Osteoblast (primary cell): ENCODE data around the gene CD300E. TPM values are rescaled to one million over a fixed set of nuclear protein-coding genes. Genes with fewer than 3 reads are reported as not detected.

Experiments
- DNase-seq: peaks from one replicate; pipeline ENCODE4 v3.0.0; 2011; ENCODE audit warnings: low spot score, mixed read lengths; ENCODE audit not compliant: insufficient read length; ENCODE audit errors: missing footprints
- H2AFZ ChIP-seq: 2 replicates; pipeline ENCODE4 v1.6.0; 2011; ENCODE audit warnings: mild to moderate bottlenecking, low read length
- H3K27ac ChIP-seq: 2 replicates; pipeline ENCODE4 v1.5.1; 2011; ENCODE audit warnings: mild to moderate bottlenecking, low read depth, low read length, moderate library complexity
- H3K27me3 ChIP-seq: 2 replicates; pipeline ENCODE4 v1.6.0; 2012; ENCODE audit warnings: mild to moderate bottlenecking, control low read depth, inconsistent platforms, low read length, moderate library complexity; ENCODE audit not compliant: insufficient read depth
- H3K36me3 ChIP-seq: 2 replicates; pipeline ENCODE4 v1.5.1; 2011; ENCODE audit warnings: mild to moderate bottlenecking, low read length, control low read depth, moderate library complexity; ENCODE audit not compliant: insufficient read depth
- H3K4me1 ChIP-seq: 2 replicates; pipeline ENCODE4 v1.5.1; 2011; ENCODE audit warnings: mild to moderate bottlenecking, low read length, control low read depth, moderate library complexity; ENCODE audit not compliant: insufficient read depth
- H3K4me2 ChIP-seq: 2 replicates; pipeline ENCODE4 v1.6.0; 2011; ENCODE audit warnings: mild to moderate bottlenecking, low read length; ENCODE audit not compliant: insufficient read depth
- H3K4me3 ChIP-seq: fragments of 200-600 bp; sonication (generic); 3 replicates; pipeline ENCODE4 v1.5.1; 2012; ENCODE audit warnings: mild to moderate bottlenecking, low read length, inconsistent platforms; ENCODE audit not compliant: insufficient read depth
- H3K79me2 ChIP-seq: 2 replicates; pipeline ENCODE4 v1.6.0; 2012; ENCODE audit warnings: mild to moderate bottlenecking, low read length, control low read depth, inconsistent platforms; ENCODE audit not compliant: insufficient read depth
- H3K9me3 ChIP-seq: 2 replicates; pipeline ENCODE4 v1.5.1; 2011; ENCODE audit warnings: low read depth, low read length, control low read depth
- H4K20me1 ChIP-seq: 2 replicates; pipeline ENCODE4 v1.6.0; 2012; ENCODE audit warnings: mild to moderate bottlenecking, low read length, control low read depth; ENCODE audit not compliant: insufficient read depth
- CTCF ChIP-seq: IDR thresholded peaks from 2 replicates; pipeline ENCODE4 v1.5.1; 2011; ENCODE audit warnings: mild to moderate bottlenecking, low read depth, low read length, moderate library complexity; ENCODE audit errors: extremely low read depth
- total RNA-seq: library from RNA; depleted of rRNA; stranded (reverse); fragments of >200 nt; gene quantifications from 2 replicates; pipeline ENCODE4 v1.2.3, GENCODE V29; 2012

CD300E gene
- total RNA-seq, 1 donor, result under 0.01 TPM

- Histone ChIP-seq H3K36me3 (no peaks in the 10 kb centered on the region), H3K9me3 (no peaks in the 10 kb centered on the region), H4K20me1 (no peaks in the 10 kb centered on the region), H3K27ac (no peak overlapping the region), H3K4me1 (no peaks in the 10 kb centered on the region), H3K4me2 (no peak overlapping the region), H3K79me2 (no peaks in the 10 kb centered on the region), H3K4me3 (no peak overlapping the region), H3K27me3 (peaks cover 23% of the 10 kb centered on the region), H2AFZ (no peak overlapping the region)
- no peak for DNase-seq
- no peak for TF ChIP-seq CTCF
These were observed 24.5 kb downstream of the CD300E start for GRCh38 chr17:74599023-74599399.

GRCh38 chr17:74598346-74599022 lies 25.1 kb downstream of the CD300E start:
- H2AFZ ChIP-seq, result no peak overlapping the region
- H3K9me3 ChIP-seq, result no peaks in the 10 kb centered on the region
- no peak overlapping the region for H3K4me3 ChIP-seq
- H3K27ac ChIP-seq, result no peak overlapping the region
- peaks cover 23% of the 10 kb centered on the region for H3K27me3 ChIP-seq
- no peaks in the 10 kb centered on the region for H3K4me1 ChIP-seq
- H3K36me3 ChIP-seq, result no peaks in the 10 kb centered on the region
- H3K79me2 ChIP-seq, result no peaks in the 10 kb centered on the region
- H4K20me1 ChIP-seq, result no peaks in the 10 kb centered on the region
- no peak for TF ChIP-seq CTCF
- no peak for DNase-seq
- no peak overlapping the region for H3K4me2 ChIP-seq

GRCh38 chr17:74597069-74597790 lies 26.3 kb downstream of the CD300E start:
- no peak for TF ChIP-seq CTCF
- peaks cover 10% of the 10 kb centered on the region for H3K27me3 ChIP-seq
- H3K4me1 ChIP-seq, result no peaks in the 10 kb centered on the region
- no peak overlapping the region for H3K27ac ChIP-seq
- H3K36me3 ChIP-seq, result no peaks in the 10 kb centered on the region
- no peaks in the 10 kb centered on the region for H4K20me1 ChIP-seq
- no peak overlapping the region for H2AFZ ChIP-seq
- H3K4me3 ChIP-seq, result no peak overlapping the region
- no peaks in the 10 kb centered on the region for H3K9me3 ChIP-seq
- H3K79me2 ChIP-seq, result no peaks in the 10 kb centered on the region
- no peak overlapping the region for H3K4me2 ChIP-seq
- DNase-seq, result no peak

- Histone ChIP-seq H3K36me3 (no peaks in the 10 kb centered on the region), H4K20me1 (no peaks in the 10 kb centered on the region), H3K27me3 (peaks cover 7% of the 10 kb centered on the region), H3K79me2 (no peaks in the 10 kb centered on the region), H2AFZ (no peak overlapping the region), H3K4me1 (no peaks in the 10 kb centered on the region), H3K4me3 (no peak overlapping the region), H3K4me2 (no peak overlapping the region), H3K27ac (no peak overlapping the region), H3K9me3 (no peaks in the 10 kb centered on the region)
- TF ChIP-seq CTCF, result no peak
- DNase-seq, result no peak
These were observed 28.3 kb downstream of the CD300E start for GRCh38 chr17:74595037-74595750.
